GM18873 (cell line): ENCODE data around the gene NXNL1.
"Not testable (repeated sequence)": the region's sequence is repeated elsewhere in the genome, so short reads cannot be mapped to it uniquely, and the experiment has no call there.

Experiments
- ATAC-seq: cut with Tn5 transposase; IDR thresholded peaks from one replicate; pipeline ENCODE4 v1.9.1; 2021; ENCODE audit warnings: mild to moderate bottlenecking, moderate library complexity, moderate number of reproducible peaks; ENCODE audit not compliant: unreplicated experiment, low FRiP score

NXNL1 gene, protein sequence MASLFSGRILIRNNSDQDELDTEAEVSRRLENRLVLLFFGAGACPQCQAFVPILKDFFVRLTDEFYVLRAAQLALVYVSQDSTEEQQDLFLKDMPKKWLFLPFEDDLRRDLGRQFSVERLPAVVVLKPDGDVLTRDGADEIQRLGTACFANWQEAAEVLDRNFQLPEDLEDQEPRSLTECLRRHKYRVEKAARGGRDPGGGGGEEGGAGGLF

GRCh38 chr19:17460372-17461230, at the start of gene NXNL1:
TSS of gene NXNL1 (minus strand) at chr19:17460926. CDS start at chr19:17460869, 57 bp downstream.
- no peak for ATAC-seq

GRCh38 chr19:17508558-17508933, 47.8 kb upstream of the NXNL1 start:
- not testable (repeated sequence) for ATAC-seq

GRCh38 chr19:17506745-17507144, 46.0 kb upstream of the NXNL1 start:
- ATAC-seq = no peak

DNA sequence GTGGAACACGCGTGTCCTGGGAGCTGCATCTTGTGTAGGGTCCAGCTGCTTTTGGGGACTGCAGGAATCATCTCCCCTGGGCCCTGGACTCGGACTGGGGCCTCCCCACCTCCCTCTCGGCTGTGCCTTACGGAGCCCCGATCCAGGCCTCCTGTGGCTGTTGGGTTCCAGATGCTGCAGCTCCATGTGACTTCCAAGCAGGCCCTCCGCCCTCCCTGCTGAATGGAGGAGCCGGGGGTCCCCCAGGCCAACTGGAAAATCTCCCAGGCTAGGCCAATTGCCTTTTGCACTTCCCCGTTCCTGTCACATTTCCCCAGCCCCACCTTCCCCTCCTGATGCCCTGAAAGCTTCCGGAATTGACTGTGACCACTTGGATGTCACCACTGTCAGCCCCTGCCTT, 44.5 kb upstream of the NXNL1 start:
- no peak for ATAC-seq

DNA sequence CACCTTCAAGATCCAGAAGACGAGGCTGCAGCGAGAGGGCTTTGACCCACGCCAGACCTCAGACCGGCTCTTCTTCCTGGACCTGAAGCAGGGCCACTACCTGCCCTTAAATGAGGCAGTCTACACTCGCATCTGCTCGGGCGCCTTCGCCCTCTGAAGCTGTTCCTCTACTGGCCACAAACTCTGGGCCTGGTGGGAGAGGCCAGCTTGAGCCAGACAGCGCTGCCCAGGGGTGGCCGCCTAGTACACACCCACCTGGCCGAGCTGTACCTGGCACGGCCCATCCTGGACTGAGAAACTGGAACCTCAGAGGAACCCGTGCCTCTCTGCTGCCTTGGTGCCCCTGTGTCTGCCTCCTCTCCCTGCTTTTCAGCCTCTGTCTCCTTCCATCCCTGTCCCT, 43.7 kb upstream of the NXNL1 start:
- ATAC-seq = no peak

DNA sequence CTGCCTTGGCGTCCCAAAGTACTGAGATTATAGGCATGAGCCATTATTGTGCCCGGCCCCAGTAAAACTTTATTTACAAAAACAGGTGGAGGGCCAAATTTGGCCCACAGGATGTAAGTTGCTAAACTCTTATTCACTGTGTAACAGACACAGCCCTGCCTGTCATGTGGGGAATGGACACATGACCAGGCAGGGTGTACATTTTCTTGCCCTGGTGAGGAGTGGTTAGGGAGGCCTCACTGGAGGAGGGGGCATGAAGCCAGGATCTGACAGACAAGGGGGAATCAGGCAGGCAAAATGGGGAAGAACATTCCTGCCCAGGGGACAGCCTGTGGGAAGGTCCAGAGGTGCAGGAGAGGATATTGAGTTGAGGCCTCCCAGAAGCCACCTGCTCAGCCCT, 43.3 kb upstream of the NXNL1 start:
- no peak for ATAC-seq

DNA sequence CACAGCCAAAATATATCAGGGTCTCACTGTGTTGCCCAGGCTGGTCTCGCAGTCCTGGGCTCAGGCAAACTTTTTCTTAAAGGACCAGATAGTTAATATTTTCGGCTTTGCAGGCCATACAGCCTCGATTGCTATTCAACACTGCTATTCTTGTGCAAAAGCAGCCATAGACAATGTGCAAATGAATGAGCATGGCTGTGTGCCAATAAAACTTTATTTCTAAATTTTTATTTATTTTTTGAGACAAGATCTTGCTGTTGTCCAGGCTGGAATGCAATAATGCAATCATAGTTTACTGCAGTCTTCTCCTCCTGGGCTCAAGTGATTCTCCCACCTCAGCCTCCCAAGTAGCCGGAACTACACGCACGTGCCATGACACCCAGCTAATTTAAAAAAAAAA, 42.5 kb upstream of the NXNL1 start:
- no peak for ATAC-seq

DNA sequence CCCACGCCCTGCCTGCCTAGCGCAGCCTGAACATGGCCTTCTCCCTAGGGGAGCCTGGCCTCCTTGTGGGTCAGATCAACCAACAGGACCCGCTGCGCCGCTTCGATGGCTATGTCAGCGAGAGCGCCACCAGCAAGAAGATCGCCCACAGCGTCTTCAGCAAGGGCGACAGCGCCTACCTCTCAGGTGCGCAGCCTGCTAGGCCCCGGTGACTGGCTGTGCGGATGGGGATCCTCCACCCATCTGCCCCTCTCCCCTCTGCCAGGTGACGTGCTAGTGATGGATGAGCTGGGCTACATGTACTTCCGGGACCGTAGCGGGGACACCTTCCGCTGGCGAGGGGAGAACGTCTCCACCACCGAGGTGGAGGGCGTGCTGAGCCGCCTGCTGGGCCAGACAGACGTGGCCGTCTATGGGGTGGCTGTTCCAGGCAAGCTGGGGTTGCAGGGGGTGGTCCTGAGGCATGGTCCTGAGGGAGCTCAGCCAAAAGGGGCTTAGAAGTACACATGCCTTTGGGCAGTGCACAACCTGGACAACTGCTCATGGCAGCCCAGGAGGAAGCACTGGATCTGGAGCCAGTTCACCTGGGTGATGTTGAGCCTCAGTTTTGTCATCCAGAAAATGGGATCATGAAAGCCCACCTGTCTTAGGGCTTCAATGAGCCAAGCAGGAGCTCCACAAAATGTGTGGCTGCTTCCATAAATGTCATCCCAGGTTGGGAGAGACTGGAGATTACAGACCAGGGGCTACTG, 39.9 kb upstream of the NXNL1 start:
- no peak for ATAC-seq

- no peak for ATAC-seq
These were observed 39.1 kb upstream of the NXNL1 start for GRCh38 chr19:17499648-17500446.

DNA sequence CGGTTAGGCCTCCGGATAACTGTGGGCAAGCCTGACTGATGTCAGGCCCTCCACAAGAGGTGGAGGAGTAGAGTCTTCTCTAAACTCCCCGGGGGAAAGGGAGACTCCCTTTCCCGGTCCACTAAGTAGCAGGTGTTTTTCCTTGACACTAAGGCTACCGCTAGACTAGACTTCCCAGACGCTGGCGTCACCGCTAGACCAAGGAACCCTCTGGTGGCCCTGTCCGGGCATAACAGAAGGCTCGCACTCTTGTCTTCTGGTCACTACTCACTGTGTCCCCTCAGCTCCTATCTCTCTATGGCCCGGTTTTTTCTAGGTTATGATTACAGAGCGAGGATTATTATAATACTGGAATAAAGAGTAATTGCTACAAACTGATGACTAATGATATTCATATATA, 38.3 kb upstream of the NXNL1 start:
- ATAC-seq = not testable (repeated sequence)

DNA sequence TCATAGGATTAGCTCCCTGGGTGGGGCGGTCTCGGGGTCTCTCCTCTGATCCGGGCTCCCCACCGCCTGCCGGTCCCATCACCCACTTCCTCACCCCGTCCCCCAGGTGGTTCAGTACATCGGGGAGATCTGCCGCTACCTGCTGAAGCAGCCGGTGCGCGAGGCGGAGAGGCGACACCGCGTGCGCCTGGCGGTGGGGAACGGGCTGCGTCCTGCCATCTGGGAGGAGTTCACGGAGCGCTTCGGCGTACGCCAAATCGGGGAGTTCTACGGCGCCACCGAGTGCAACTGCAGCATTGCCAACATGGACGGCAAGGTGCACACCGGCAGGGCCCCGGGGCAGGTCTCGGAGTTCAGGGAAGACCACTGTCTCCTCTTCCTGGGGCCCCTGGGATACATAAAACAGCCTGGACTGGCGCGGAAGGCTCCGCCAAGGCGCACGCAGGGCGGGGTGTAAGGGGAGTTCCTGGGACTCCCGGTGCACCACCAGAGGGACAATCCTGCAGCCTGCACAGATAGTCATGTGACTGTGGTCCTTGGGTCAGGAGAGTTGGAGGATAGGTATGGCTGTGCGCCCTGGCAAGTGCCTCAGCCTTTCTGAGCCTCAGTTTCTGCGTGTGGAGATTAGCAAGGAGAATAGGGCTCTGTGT, 36.5 kb upstream of the NXNL1 start:
- no peak for ATAC-seq

GRCh38 chr19:17496337-17496997, 35.7 kb upstream of the NXNL1 start:
- peak; percentile 50 for ATAC-seq

GRCh38 chr19:17495639-17496296, 35.0 kb upstream of the NXNL1 start:
- ATAC-seq = no peak

GRCh38 chr19:17491287-17491686, 30.6 kb upstream of the NXNL1 start:
- no peak for ATAC-seq

GRCh38 chr19:17490411-17490810, 29.7 kb upstream of the NXNL1 start:
- ATAC-seq = no peak

DNA sequence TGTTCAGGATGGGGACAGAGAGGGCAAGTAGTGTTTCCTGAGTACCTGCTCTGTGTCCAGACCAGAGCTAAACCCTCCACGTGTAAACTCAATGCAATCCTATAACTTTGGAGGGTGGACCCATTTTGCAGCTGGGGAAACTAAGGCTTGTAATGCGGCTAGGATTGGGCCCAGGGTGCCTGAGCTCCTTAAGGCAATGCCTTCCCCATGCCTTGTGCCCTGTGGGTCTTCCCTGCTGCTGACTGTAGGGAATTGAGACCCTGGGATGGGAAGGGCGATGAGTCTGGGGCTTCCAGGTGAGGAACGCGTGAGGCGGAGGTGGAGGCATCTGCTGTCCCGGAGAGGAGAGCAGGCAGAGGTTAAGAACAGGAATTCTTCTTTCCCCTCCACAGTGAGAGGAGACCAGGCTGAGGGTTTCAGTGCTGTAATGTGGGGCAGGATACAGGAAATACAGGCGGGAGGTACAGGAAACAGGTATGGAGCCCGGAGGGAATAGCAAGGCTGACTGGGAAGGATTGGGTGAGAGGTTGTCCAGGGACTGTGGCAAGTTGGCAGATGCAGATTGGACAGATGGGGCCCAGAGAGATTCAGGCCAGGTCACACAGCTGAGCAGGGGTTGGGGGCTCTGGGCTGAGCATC, 28.8 kb upstream of the NXNL1 start:
- ATAC-seq = no peak

DNA sequence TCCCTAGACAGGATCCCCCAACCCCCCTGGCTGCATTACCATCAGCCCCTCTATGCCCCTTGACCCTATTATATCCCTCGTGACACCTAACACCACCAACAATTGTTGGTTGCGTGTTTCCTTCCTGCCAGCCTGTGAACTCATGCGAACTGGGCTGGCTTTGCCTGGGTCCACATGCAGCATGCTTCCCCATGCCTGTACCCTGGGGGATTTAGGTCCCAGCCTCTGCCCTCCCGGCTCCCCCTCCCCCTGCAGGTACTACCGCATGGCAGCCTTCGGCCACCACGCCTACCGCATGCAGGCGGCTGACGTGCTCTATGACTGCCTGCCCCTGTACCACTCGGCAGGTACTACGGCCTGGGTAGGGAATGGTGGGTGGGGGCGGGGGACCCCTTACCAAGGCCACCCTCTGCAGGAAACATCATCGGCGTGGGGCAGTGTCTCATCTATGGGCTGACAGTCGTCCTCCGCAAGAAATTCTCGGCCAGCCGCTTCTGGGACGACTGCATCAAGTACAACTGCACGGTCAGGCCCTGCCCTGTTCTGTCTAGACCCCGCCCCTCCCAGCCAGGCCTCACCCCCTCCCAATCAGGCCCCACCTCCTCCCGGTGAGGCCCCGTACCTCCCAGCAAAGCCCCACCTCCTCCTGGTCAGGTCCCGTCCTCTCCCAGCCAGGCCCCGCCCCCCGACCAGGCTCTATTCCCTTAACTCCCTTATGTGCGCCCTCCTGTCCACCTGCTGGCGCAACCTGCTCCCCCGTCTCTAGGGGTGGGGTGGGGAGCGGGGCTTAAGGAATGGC, 28.1 kb upstream of the NXNL1 start:
- no peak for ATAC-seq
